Measurements from ENCODE around the gene DNMT3A. TPM values are rescaled to one million over a fixed set of nuclear protein-coding genes. Genes with fewer than 3 reads are reported as not detected.

DNMT3A gene
- total RNA-seq, result 100 to 1,000 TPM in 2 of 3 donors, 10 to 100 TPM in 1; 89.2 to 106 (median 103) TPM

DNA sequence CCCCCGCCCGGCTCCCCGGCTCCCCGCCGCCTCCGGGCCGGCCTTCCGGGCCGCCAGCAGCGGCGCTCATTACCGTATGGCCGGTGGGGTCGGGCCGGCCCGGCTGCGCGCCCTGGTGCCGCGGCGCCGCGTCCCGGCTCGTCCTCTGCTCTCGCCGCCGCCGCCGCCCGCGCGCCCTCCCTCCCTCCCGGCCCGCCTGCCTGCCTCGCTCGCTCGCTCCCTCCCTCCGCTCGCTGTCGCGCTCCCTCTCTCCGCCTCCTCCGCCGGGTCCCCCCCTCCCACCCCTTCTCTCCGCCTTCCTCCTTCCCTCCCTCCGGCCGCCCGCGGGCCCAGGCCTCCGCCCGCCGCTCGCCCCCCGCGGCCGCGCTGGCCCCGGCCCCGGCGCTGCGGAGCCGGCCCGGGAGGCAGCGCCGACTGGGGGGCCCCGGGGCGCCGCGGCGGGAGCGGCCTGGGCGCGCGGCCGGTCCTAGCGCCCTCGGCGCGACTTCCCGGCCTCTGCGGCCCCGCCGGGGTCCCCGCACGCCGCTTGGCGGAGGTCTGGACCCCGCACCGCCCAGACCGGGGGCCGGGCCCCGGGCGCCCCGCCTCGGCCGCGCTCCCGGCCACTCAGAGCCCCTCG, at the start of gene DNMT3A:
TSS of gene DNMT3A (minus strand) at position 173 of the 619 bp plus-strand sequence. CDS start 27,941 bp downstream, outside the sequence.
- Mint-ChIP-seq H3K27me3 (ENCODE audit: low read depth) (no peaks in the 10 kb centered on the region), H3K36me3 (ENCODE audit: insufficient read depth) (peaks cover 1% of the 10 kb centered on the region), H3K4me1 (ENCODE audit: low read depth) (peaks cover 33% of the 10 kb centered on the region), H3K4me3 (peak within 1 kb of the TSS; percentile 79), H3K9me3 (no peaks in the 10 kb centered on the region)
- ATAC-seq (peak; percentile 53 to 55), DNase-seq (peak; percentile 70)

- ATAC-seq, result no peak
- no peaks in the 10 kb centered on the region for H3K9me3 Mint-ChIP-seq
Measured at GRCh38 chr2:25389161-25389560, 47.4 kb upstream of the DNMT3A start.

GRCh38 chr2:25388491-25388890, 46.8 kb upstream of the DNMT3A start:
- no peak for ATAC-seq
- Mint-ChIP-seq H3K36me3 (ENCODE audit: insufficient read depth) (peaks cover 26% of the 10 kb centered on the region), H3K27me3 (ENCODE audit: low read depth) (no peaks in the 10 kb centered on the region), H3K4me3 (no peak overlapping the region), H3K9me3 (no peaks in the 10 kb centered on the region), H3K4me1 (ENCODE audit: low read depth) (peaks cover 6% of the 10 kb centered on the region)
- DNase-seq, result no peak

More at GRCh38 chr2:25389161-25389560, 47.4 kb upstream of the DNMT3A start:
- no peaks in the 10 kb centered on the region for H3K27me3 Mint-ChIP-seq (ENCODE audit: low read depth)
- H3K4me3 Mint-ChIP-seq, result no peak overlapping the region
- H3K4me1 Mint-ChIP-seq (ENCODE audit: low read depth), result peaks cover 6% of the 10 kb centered on the region
- H3K36me3 Mint-ChIP-seq (ENCODE audit: insufficient read depth), result peaks cover 27% of the 10 kb centered on the region
- no peak for DNase-seq

DNA sequence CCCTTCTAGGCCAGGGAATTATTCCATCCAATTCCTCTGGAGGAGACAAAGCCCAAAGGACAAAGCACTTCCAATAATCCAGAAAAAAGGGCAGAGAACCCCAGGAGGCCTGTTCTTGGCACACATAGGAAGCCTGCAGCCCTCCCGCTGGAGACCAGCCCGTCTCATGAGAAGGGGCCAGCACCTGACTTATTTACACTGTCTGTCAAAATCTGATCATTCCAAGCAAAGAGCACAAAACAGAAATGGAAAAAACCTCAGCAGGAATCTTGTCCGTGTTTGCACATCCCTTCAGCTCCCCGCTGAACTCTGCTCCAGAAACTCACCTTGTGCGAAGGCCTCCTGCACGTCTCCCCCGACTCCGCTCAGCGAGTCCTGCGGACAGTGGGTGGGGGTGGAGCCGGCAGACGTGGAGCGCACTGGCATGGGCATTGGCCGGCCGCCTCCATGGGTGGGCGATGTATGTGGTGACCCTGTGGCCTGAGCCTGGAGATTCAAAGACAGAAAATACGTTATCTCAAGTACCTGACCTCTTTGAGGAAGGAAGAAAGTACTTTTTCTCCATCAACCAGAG, 46.2 kb upstream of the DNMT3A start:
- H3K27me3 Mint-ChIP-seq (ENCODE audit: low read depth), result no peaks in the 10 kb centered on the region
- peaks cover 6% of the 10 kb centered on the region for H3K4me1 Mint-ChIP-seq (ENCODE audit: low read depth)
- DNase-seq (no peak), ATAC-seq (no peak)
- no peak overlapping the region for H3K4me3 Mint-ChIP-seq
- peaks cover 26% of the 10 kb centered on the region for H3K36me3 Mint-ChIP-seq (ENCODE audit: insufficient read depth)
- no peaks in the 10 kb centered on the region for H3K9me3 Mint-ChIP-seq

DNA sequence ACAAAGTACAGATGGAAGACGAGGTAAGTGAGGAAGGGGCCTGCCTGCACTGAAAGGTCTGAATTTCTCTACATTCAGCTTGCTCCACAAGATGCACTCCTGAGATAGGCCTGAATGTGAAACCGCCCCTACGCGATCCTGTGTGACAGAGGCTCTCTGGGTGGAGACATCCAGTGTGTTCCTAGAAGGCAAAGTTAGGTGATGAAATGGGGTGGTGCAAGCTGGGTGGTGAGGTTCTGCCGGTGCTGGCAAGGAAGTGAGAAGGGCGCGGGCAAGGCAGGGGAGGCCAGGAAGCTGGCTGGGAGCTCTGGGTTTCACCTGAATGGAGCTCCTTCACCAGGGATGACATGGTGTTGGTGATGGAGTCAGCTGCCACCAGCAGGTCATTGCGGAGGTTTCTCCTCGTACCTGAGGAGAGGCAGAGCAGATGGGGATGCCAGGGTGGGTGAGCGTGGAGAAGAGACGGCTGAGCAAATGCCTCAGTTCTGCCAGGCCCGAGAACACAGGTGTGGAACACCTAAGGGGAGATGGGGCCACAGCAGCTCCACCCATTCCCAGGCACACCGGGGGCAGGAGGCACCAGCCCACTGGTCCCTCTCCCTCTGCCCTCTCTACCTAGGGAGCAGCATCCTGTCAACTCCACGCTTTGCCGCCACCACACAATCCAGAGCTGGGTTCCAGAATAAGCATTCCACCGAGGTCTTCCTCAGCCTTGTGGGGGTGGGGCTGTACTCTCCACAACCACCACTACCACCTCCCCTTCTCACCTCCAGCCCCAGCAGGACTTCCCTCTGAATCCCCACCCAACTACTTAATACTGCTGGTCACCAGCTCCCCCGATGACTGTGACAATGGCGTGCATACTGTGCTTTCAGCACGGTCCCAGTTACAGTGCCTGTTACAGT, 45.5 kb upstream of the DNMT3A start:
- no peak overlapping the region for H3K4me3 Mint-ChIP-seq
- ATAC-seq (no peak), DNase-seq (no peak)
- H3K27me3 Mint-ChIP-seq (ENCODE audit: low read depth), result no peaks in the 10 kb centered on the region
- H3K36me3 Mint-ChIP-seq (ENCODE audit: insufficient read depth), result peaks cover 26% of the 10 kb centered on the region
- no peaks in the 10 kb centered on the region for H3K9me3 Mint-ChIP-seq
- H3K4me1 Mint-ChIP-seq (ENCODE audit: low read depth), result peaks cover 6% of the 10 kb centered on the region

GRCh38 chr2:25385910-25386309, 44.2 kb upstream of the DNMT3A start:
- Mint-ChIP-seq H3K4me1 (ENCODE audit: low read depth) (peaks cover 3% of the 10 kb centered on the region), H3K4me3 (no peak overlapping the region), H3K9me3 (no peaks in the 10 kb centered on the region), H3K27me3 (ENCODE audit: low read depth) (no peaks in the 10 kb centered on the region), H3K36me3 (ENCODE audit: insufficient read depth) (peaks cover 25% of the 10 kb centered on the region)
- ATAC-seq (no peak), DNase-seq (no peak)

DNA sequence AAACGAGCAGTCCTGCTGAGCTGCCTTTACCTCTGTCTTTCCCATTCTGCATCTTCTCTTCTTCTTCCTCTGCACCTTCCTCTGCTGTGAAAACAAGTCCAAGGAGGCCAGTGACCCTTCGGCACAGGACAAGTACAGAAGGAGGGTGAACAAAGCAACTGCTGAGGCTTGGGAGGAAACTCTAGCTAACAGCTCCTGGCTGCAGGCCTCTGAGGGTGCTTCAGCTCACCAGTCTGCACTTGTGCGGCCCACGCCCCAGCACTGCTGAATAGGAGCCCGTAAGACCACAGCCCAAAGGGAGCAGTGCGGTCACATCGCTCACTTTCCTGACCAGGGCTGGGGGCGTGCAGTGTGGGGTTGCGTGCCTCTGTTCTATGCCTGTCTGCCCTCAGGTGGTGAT, 42.1 kb upstream of the DNMT3A start:
- DNase-seq (no peak), ATAC-seq (no peak)
- peaks cover 18% of the 10 kb centered on the region for H3K36me3 Mint-ChIP-seq (ENCODE audit: insufficient read depth)
- H3K9me3 Mint-ChIP-seq, result no peaks in the 10 kb centered on the region
- no peak overlapping the region for H3K4me3 Mint-ChIP-seq
- no peaks in the 10 kb centered on the region for H3K27me3 Mint-ChIP-seq (ENCODE audit: low read depth)
- peaks cover 11% of the 10 kb centered on the region for H3K4me1 Mint-ChIP-seq (ENCODE audit: low read depth)

GRCh38 chr2:25381502-25381901, 39.8 kb upstream of the DNMT3A start:
- ATAC-seq (no peak), DNase-seq (no peak)
- H3K4me3 Mint-ChIP-seq, result no peak overlapping the region
- H3K36me3 Mint-ChIP-seq (ENCODE audit: insufficient read depth), result peaks cover 7% of the 10 kb centered on the region
- H3K4me1 Mint-ChIP-seq (ENCODE audit: low read depth), result peaks cover 26% of the 10 kb centered on the region
- H3K27me3 Mint-ChIP-seq (ENCODE audit: low read depth), result no peaks in the 10 kb centered on the region
- no peaks in the 10 kb centered on the region for H3K9me3 Mint-ChIP-seq

- H3K27me3 Mint-ChIP-seq (ENCODE audit: low read depth), result no peaks in the 10 kb centered on the region
- H3K36me3 Mint-ChIP-seq (ENCODE audit: insufficient read depth), result peaks cover 3% of the 10 kb centered on the region
- no peak for DNase-seq
- peaks cover 32% of the 10 kb centered on the region for H3K4me1 Mint-ChIP-seq (ENCODE audit: low read depth)
- ATAC-seq, result no peak
- H3K4me3 Mint-ChIP-seq, result no peak overlapping the region
- H3K9me3 Mint-ChIP-seq, result no peaks in the 10 kb centered on the region
Measured at GRCh38 chr2:25380586-25381375, 39.1 kb upstream of the DNMT3A start.

GRCh38 chr2:25380023-25380422, 38.3 kb upstream of the DNMT3A start:
- no peaks in the 10 kb centered on the region for H3K9me3 Mint-ChIP-seq
- H3K27me3 Mint-ChIP-seq (ENCODE audit: low read depth), result no peaks in the 10 kb centered on the region
- ATAC-seq, result no peak
- peaks cover 3% of the 10 kb centered on the region for H3K36me3 Mint-ChIP-seq (ENCODE audit: insufficient read depth)
- DNase-seq, result no peak
- no peak overlapping the region for H3K4me3 Mint-ChIP-seq
- peaks cover 32% of the 10 kb centered on the region for H3K4me1 Mint-ChIP-seq (ENCODE audit: low read depth)

- Mint-ChIP-seq H3K9me3 (no peaks in the 10 kb centered on the region), H3K4me1 (ENCODE audit: low read depth) (peaks cover 32% of the 10 kb centered on the region), H3K27me3 (ENCODE audit: low read depth) (no peaks in the 10 kb centered on the region), H3K36me3 (ENCODE audit: insufficient read depth) (peaks cover 3% of the 10 kb centered on the region), H3K4me3 (no peak overlapping the region)
- DNase-seq (no peak), ATAC-seq (no peak)
Measured at GRCh38 chr2:25379535-25379934, 37.8 kb upstream of the DNMT3A start.

DNA sequence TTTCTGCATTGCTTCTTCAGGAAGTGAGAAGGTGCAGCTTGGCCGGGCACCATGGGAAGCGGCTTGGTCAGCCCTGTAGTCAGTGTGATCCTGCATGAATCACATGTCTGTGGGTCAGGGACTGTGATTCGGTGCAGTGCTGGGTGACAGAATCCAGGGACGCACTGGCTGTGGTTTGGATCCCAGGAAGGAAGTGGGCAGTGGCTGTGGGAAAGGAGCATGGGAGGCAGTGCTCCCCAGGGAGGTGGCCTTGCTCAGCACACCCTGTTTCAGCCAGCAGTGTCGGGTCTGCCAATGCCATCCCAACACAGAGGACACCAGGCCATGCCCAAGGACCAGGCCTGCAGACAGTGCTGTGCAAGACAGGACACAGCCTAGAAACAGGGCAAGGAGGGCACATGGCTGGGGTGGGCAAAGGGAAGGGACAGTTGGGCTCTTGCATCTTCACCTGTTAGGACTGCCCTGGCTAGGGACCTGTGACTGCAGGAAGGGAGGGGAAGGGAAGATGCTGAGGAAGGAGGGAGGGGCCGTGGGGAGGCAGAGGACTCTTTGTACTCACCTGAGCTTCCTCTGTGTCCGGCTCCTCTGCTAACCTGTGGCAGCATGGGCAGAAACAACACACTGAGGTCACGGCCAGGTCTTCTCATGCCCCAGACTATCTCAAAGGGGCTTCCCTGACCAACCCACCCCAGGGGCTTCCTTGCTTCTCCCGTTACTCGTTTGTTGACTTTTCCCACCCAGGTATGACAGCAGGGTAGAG, 37.2 kb upstream of the DNMT3A start:
- Mint-ChIP-seq H3K9me3 (no peaks in the 10 kb centered on the region), H3K27me3 (ENCODE audit: low read depth) (no peaks in the 10 kb centered on the region), H3K4me1 (ENCODE audit: low read depth) (peaks cover 32% of the 10 kb centered on the region), H3K4me3 (no peak overlapping the region), H3K36me3 (ENCODE audit: insufficient read depth) (peaks cover 3% of the 10 kb centered on the region)
- ATAC-seq, result no peak
- DNase-seq, result no peak

DNA sequence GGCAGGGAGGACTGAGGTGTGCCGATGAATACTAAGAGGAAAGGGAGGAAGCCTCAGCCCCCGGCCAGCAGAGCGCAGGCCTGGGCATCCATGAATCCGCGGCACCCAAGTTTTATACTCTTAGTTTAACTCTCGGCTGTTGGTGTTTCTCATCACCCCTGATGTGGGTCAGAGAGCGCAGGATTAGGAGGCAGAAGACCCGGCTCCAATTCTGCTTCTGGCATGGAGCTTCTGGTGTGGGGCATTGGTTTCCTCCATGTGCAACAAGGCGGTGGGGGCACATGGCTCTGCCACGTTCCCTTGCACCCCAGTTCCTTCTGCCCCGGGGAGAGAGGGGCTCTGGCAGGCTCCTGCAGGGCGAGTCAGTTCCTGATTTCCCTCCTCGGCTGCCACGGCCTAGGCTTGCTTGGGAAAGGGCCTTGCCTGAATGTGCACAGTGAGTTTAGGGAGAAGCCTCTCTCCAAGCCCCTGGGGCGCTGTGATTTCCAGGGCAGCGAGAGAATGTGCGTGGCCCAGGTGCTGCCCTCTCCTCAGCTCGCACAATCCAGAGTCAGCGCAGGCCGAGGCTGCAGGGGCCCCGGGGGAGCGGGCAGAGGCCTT, 36.2 kb upstream of the DNMT3A start:
- no peak overlapping the region for H3K4me3 Mint-ChIP-seq
- H3K4me1 Mint-ChIP-seq (ENCODE audit: low read depth), result peaks cover 32% of the 10 kb centered on the region
- no peaks in the 10 kb centered on the region for H3K9me3 Mint-ChIP-seq
- no peak for DNase-seq
- H3K27me3 Mint-ChIP-seq (ENCODE audit: low read depth), result no peaks in the 10 kb centered on the region
- peaks cover 3% of the 10 kb centered on the region for H3K36me3 Mint-ChIP-seq (ENCODE audit: insufficient read depth)
- no peak for ATAC-seq

All from activated T-cell treated with anti-CD3 and anti-CD28 coated beads, Interleukin-2, amount 50 U/mL, for 4 hours (primary cell).